Measurements from ENCODE around the gene PSG1. TPM values are rescaled to one million over a fixed set of nuclear protein-coding genes. Genes with fewer than 3 reads are reported as not detected.

Gene PSG1
- total and polyA plus RNA-seq, 2 experiments from 2014 or later = not detected

GRCh38 chr19:42816894-42817293 is 62.6 kb downstream of the PSG1 start:
- H3K4me1 ChIP-seq (ENCODE audit: insufficient read depth) = peaks cover 7% of the 10 kb centered on the region; the same call in 1 of the 2 replicates
- no peak overlapping the region for H3K4me3 Mint-ChIP-seq
- H3K9me2 ChIP-seq (ENCODE audit: insufficient read depth) = 0 out of 2 replicates have a peak, but pooled peaks cover 9% of the 10 kb centered on the region
- peaks cover 4% of the 10 kb centered on the region for H3K27me3 Mint-ChIP-seq (ENCODE audit: insufficient read depth, low read depth, poor library complexity)
- H3F3A ChIP-seq (replicated peaks; ENCODE audit: low read depth) = no peaks in the 10 kb centered on the region
- H3K27ac ChIP-seq (ENCODE audit: low read depth) = no peak overlapping the region
- no peaks in the 10 kb centered on the region for H3K36me3 ChIP-seq (ENCODE audit: insufficient read depth)
- no peak overlapping the region for H2AFZ ChIP-seq
- H3K9me3 Mint-ChIP-seq = peaks cover 88% of the 10 kb centered on the region
- no peaks in the 10 kb centered on the region for H3K79me2 ChIP-seq (replicated peaks; ENCODE audit: insufficient read depth)
- no peak overlapping the region for H3K4me3 ChIP-seq
- DNase-seq (ENCODE audit: low spot score) (no peak), ATAC-seq (no peak)
- H3K4me1 Mint-ChIP-seq = peaks cover 10% of the 10 kb centered on the region; the same call in 2 of the 3 replicates
- no peak overlapping the region for H3K27ac Mint-ChIP-seq
- TF ChIP-seq EZH2phosphoT487 (IDR thresholded peaks at IDR 0.05; ENCODE audit: unreplicated experiment) = no peak
- no peak for TF ChIP-seq EZH2 (IDR thresholded peaks at IDR 0.05; ENCODE audit: low read depth, unreplicated experiment)
- no peak for TF ChIP-seq NANOG (IDR thresholded peaks at IDR 0.05; ENCODE audit: borderline replicate concordance)
- TF ChIP-seq ZNF114 (CRISPR knock-in tag; IDR thresholded peaks at IDR 0.05) = no peak
- no peak for TF ChIP-seq ETS1 (IDR thresholded peaks at IDR 0.05)
- TF ChIP-seq CTCF (conservative IDR thresholded peaks at IDR 0.05; ENCODE audit: low read depth in 2 of 2) = no peak
- no peak for TF ChIP-seq ZNF462 (CRISPR knock-in tag; IDR thresholded peaks at IDR 0.05)
- TF ChIP-seq STAT1 (IDR thresholded peaks at IDR 0.05; ENCODE audit: unreplicated experiment) = no peak
- TF ChIP-seq POLR2AphosphoS5 (IDR thresholded peaks at IDR 0.05; ENCODE audit: low read depth) = no peak
- no peak for TF ChIP-seq REST (IDR thresholded peaks at IDR 0.05; ENCODE audit: unreplicated experiment)
- TF ChIP-seq CREB1 (CRISPR knock-in tag; IDR thresholded peaks at IDR 0.05; ENCODE audit: low read depth) = no peak
- no peak for TF ChIP-seq JUNB (IDR thresholded peaks at IDR 0.05; ENCODE audit: unreplicated experiment)
- H3K4me2 ChIP-seq = 0 out of 2 replicates have a peak overlapping the region, but pooled peaks have one; percentile 7
- no peaks in the 10 kb centered on the region for H3K27me3 ChIP-seq (ENCODE audit: insufficient read depth)
- peaks cover 30% of the 10 kb centered on the region for H3K36me3 Mint-ChIP-seq (ENCODE audit: low read depth)
- H4K20me1 ChIP-seq (replicated peaks; ENCODE audit: insufficient read depth) = no peaks in the 10 kb centered on the region
